ENCODE results near the gene TRPM5. TPM values are rescaled to one million over a fixed set of nuclear protein-coding genes. Genes with fewer than 3 reads are reported as not detected.

The TRPM5 gene
- total RNA-seq, 4 donors from 2014 or later = not detected

- no peak overlapping the region for H3K4me3 ChIP-seq (ENCODE audit: low read depth, poor library complexity, severe bottlenecking)
- WGBS, 2 donors = 88 to 90% methylated on average over 12 to 14 of the region's 17 CpGs
- intact Hi-C loops (cut with DNase I; ENCODE audit: low total_unique reads) = loop anchor here (2.0 kb wide), 1 partner anchor 115 kb away; no protein-coding TSS in a partner anchor
- TF ChIP-seq, protein P1, sequence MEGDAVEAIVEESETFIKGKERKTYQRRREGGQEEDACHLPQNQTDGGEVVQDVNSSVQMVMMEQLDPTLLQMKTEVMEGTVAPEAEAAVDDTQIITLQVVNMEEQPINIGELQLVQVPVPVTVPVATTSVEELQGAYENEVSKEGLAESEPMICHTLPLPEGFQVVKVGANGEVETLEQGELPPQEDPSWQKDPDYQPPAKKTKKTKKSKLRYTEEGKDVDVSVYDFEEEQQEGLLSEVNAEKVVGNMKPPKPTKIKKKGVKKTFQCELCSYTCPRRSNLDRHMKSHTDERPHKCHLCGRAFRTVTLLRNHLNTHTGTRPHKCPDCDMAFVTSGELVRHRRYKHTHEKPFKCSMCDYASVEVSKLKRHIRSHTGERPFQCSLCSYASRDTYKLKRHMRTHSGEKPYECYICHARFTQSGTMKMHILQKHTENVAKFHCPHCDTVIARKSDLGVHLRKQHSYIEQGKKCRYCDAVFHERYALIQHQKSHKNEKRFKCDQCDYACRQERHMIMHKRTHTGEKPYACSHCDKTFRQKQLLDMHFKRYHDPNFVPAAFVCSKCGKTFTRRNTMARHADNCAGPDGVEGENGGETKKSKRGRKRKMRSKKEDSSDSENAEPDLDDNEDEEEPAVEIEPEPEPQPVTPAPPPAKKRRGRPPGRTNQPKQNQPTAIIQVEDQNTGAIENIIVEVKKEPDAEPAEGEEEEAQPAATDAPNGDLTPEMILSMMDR (IDR thresholded peaks at IDR 0.05) = no peak
- TF ChIP-seq POLR2A (IDR thresholded peaks at IDR 0.05) = no peak
- no peak for DNase-seq (ENCODE audit: low spot score in 2 of 2)
Observed at GRCh38 chr11:2421996-2422395, 22.3 kb downstream of the TRPM5 start.

DNA sequence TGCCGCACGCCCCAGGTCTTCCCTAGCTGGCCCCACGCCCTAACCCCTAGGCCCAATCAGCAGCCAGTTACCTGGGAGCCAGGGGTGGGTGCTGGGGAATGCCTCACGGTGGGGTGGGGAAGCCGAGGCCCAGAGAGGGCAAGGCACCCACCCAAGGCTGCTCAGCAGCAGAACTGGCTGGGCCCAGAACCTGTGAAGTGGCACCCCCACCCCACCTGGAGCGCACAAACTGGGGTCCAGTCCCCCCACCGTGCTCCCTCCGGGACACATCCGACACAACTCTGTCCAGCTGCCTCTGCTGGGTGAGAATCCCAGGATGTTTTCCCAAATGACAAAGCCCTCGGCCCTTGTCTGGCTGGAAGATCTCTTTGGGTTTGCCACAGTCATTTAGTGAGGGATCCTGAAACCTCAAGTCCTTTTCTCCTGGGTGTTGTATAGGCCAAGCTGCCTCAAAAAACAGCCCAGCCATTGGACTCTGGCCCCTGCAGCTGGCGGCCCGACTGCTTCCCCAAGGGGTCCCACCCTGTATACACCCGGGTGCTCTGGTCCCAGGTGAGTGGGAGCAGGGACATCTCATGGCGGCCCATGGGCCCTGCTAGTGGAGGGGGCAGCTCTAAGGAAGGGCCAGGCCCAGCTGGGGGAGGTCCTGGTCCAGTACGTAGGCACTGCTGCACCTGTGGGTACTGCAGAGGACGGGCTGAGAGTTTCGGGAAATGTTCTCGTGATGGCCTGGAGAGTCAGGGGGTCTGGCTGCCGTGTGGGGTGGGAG is 22.9 kb downstream of the TRPM5 start:
- H3K4me3 ChIP-seq (ENCODE audit: low read depth, poor library complexity, severe bottlenecking) = no peak overlapping the region
- no peak for DNase-seq (ENCODE audit: low spot score in 2 of 2)
- intact Hi-C loops (cut with DNase I; ENCODE audit: low total_unique reads) = loop anchor here (2.0 kb wide), 1 partner anchor 115 kb away; no protein-coding TSS in a partner anchor
- TF ChIP-seq, protein P1 (IDR thresholded peaks at IDR 0.05) = no peak
- no peak for TF ChIP-seq POLR2A (IDR thresholded peaks at IDR 0.05)
- WGBS, 2 donors = 65 to 81% methylated on average over 14 of the region's 19 CpGs

DNA sequence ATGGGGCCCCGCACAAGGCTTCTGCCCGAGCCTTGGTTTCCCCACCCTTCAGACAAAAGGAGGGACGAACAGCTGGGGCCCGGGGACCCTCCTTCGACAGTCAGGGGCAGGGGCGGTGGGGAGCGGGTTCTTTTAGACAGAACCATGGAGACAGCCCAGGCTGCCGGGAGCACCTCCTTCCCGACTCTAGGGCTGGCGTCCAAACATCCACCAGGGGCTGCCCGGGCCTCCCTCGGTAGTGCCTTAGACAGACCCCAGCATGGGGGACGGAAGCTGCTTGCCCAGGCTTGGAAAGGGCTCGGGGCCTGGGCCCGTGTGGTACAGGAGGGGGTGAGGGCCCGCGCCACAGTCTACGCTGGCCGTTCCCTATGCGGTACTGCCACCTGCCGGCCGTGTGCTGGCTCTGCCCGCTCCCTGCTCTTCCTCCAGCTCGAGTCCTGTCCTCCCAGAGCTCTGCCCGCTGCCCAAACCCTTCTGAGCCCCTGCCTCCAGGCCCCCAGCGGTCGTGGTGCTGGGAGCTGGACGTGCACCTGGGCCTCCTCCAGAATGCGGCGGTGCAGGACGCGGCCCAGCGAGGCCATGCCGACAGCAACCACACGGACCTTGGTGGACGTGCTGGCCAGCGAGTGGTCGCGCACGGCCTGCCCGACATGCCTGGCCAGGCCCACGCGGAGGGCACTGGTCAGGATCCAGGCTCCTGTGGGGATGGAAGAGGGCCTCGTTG is 23.6 kb downstream of the TRPM5 start:
- DNase-seq (ENCODE audit: low spot score in 2 of 2) = peak in 1 of 2 donors; percentile 94
- H3K4me3 ChIP-seq (ENCODE audit: low read depth, poor library complexity, severe bottlenecking) = no peak overlapping the region
- TF ChIP-seq POLR2A (IDR thresholded peaks at IDR 0.05) = no peak
- TF ChIP-seq, protein P1 (IDR thresholded peaks at IDR 0.05) = peak in 1 of 3 donors; percentile 60
- 8 to 30% methylated on average over 2 to 30 of the region's 44 CpGs for WGBS, 2 donors
- intact Hi-C loops (cut with DNase I; ENCODE audit: low total_unique reads) = loop anchor here (2.0 kb wide), 1 partner anchor 114 kb away; no protein-coding TSS in a partner anchor

DNA sequence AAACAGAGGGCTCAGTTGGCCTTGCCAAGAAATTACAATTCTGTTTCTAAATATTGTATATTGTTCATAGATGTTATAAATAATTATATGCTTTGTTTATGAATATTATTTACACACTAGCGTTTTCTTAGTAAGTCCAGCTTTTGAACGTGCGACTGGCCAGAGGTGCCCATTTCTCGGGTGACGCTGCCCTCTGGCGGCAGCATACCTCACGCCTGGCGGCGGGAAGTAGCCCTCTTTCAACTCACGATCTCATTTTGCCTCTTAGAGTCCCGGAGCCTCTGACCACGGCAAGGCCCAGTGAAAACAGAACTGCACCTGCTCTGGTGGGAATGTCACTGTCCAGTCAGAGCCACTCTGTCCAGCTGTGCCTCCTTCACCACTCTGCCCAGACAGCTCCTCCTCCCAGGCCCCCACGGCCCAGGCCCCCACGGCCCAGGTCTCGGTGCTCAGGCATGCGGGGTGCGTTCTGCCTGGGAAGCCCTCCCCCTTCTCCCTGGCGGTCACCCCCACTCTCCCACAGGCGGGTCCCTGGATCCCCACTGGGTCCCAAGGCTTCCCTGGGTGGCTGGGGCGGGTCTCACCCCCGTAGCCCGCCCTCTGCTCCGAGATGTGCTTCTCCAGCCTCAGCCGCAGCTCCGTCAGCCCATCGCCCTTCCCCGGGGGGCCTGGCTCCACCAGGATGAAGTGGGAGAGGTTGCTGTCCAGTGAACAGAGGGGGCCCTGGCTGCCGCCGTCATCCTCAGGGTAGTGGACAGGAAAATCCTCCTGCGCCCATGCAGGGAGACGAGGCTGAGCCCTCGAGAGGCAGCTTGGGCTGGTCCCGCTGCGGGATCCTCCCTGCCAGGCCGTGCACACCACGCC is 24.4 kb downstream of the TRPM5 start:
- TF ChIP-seq, protein P1 (IDR thresholded peaks at IDR 0.05) = peak in 1 of 3 donors; percentile 64
- no peak for TF ChIP-seq POLR2A (IDR thresholded peaks at IDR 0.05)
- WGBS, 2 donors = 48 to 51% methylated on average over 26 to 33 of the region's 36 CpGs
- no peak overlapping the region for H3K4me3 ChIP-seq (ENCODE audit: low read depth, poor library complexity, severe bottlenecking)
- intact Hi-C loops (cut with DNase I; ENCODE audit: low total_unique reads) = loop anchor here (2.0 to 5.0 kb wide), 2 partner anchors 113 to 223 kb away; no protein-coding TSS in a partner anchor
- peak; percentile 63 to 94 for DNase-seq (ENCODE audit: low spot score in 2 of 2)

DNA sequence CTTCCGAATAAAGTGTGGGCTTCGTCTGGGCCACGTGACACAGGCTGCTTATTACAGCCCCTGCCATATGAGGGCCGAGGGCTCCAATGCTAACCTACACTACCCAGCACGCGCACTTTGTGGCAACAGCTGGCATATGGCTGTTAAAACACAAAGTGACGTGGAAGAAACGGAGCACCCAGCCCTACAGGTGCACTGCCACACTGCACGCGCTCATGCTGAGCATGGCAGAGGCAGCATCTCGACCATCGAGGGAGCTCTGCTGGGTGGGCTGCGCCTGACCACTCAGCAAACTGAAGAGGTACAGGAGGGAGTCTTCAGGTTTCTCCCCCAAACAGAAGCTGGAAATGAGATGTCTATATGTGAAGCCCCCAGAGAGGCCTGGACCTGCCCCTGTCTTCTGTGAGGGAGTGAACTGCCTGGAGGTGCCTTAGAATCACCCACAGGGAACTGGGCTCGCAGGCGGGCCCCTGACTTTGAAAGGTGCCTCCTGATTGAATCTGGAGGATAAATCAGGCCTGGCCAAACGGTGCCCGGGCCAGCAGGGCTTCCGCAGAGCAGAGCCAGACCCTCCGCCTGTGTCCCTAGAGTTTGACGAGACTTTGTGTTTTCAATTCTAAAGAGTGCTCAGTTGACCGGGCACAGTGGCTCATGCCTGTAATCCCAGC is 25.5 kb downstream of the TRPM5 start:
- TF ChIP-seq, protein P1 (IDR thresholded peaks at IDR 0.05) = no peak
- 74 to 79% methylated on average over 20 to 21 of the region's 21 CpGs for WGBS, 2 donors
- no peak overlapping the region for H3K4me3 ChIP-seq (ENCODE audit: low read depth, poor library complexity, severe bottlenecking)
- intact Hi-C loops (cut with DNase I; ENCODE audit: low total_unique reads) = loop anchor here (5.0 kb wide), 1 partner anchor 222 kb away; no protein-coding TSS in a partner anchor
- no peak for DNase-seq (ENCODE audit: low spot score in 2 of 2)
